IPS DF 4.7 (cell line): ENCODE measurements around the gene PRDM16.

Source experiments
- DNase-seq: peaks from one replicate; pipeline ENCODE4 v3.0.0-alpha.2; 2013; ENCODE audit warnings: low spot score; ENCODE audit errors: extremely low read depth

PRDM16 gene

DNA sequence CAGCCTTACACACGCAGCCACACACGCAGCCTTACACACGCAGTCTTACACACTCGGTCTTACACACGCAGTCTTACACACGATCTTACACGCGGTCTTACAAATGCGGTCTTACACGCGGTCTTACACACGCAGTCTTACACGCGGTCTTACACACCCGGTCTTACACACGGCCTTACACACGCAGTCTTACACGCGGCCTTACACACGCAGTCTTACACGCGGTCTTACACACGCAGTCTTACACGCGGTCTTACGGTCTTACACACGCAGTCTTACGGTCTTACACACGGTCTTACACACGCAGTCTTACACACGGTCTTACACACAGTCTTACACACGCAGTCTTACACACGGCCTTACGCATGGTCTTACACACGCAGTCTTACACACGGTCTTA, 111.9 kb downstream of the PRDM16 start:
- DNase-seq: no peak

DNA sequence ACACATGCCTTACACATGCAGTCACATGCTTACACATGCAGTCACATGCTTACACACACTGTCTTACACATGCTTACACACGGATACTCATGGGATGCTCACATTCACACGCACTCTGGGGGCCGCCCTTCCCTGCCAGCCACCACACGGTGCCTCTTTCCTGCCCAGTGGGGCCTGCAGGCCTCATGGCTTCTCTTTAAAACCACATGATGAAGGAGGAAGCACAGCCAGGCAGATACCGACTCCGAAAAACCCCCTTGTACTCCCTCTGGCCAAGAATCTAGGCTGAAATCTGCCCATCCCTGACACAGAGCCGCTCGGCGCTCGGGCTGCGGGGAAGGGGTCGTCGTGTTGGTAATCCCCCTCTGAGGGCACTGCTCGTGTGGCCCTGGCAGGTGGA, 113.0 kb downstream of the PRDM16 start:
- no peak for DNase-seq

DNA sequence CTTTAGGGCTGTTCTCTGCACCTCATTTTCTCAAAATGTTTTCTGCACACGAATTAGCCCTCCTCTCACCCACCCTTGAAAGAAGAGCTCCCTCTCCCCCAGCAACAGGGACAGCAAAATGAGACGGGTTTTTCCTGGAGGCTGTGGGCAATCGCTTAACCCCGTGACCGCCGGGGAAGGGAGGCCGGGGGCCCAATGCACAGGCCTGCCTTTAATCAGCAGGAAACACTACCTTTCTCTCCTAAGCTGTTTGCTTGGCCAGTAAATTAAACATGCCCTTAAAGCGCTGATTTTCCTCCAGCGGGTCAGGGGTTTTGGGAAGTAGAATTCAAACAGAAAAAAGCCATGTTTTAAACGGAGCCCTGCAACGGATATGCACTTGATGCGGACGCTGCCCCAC, 114.4 kb downstream of the PRDM16 start:
- DNase-seq: no peak

DNA sequence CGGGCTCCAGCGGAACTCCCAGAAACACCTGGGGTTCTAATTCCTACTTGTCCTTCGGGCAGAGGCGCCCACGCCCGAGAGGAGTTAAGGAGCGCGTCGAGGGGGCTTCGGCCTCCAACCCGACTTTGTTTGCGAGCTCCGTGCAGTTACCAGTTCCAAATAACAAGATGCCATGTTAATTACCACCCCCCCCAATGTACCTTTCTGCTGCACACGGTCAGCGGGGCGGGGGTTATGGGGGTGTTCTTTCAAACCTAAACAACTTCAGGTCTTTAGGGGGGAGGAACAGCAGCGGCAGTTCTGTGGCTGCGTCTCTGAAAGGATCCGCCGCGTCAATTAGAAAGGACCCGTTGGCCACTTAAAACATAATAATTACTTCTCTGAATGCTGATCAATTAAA, 114.8 kb downstream of the PRDM16 start:
- no peak for DNase-seq

DNA sequence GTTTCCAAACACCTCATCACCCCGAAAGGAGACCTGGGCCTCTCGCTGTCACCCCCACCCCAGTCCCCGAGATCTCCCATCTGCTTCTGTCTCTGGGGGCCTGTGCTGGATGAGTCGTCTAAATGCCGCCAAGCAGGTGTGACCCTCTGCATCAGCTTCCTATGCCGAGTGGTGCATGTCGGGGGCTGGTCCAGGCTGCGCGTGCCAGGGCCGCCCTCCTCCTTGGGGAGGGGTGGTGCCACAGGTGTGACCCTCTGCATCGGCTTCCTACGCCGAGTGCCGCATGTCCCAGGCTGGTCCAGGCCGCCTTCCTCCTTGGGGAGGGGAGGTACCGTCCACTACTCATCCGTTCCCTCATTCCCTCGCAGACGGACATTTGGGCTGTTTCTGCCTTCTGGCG, 115.7 kb downstream of the PRDM16 start:
- no peak for DNase-seq

DNA sequence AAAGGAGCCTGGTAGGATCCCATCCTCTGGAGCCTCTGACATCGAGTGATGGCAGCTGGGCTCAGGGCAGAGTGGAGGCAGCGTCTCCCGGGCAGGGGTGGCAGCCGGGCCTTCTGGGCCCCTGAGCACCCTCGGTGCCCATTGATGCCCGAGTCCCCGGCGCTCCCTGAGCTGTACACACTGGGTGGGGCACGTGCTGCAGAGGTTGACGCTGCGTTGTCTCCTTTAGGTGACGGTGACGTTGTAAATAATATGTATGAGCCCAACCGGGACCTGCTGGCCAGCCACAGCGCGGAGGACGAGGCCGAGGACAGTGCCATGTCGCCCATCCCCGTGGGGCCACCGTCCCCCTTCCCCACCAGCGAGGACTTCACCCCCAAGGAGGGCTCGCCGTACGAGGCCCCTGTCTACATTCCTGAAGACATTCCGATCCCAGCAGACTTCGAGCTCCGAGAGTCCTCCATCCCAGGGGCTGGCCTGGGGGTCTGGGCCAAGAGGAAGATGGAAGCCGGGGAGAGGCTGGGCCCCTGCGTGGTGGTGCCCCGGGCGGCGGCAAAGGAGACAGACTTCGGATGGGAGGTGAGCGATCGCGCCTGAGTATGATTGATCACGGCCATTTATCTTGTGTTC, 117.0 kb downstream of the PRDM16 start:
- no peak for DNase-seq

DNA sequence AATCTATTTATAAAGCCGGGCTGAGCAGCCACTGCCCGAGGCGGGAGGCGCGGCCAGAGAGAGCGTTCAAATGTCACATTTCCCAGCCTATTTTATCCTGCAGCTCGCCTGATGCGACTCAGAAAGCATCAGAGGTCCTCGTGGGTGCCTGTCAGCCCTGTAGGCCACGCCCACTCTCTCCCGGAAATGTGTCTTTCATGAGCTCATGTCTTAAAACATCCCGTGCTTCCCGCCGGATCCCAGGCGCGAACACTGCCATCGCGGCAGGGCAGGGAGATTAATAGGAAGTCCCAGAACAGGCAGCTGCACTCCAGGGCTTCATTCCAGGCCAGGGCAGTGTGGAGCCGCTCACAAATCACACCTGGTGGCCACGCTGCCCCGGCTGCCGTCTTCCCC, 117.5 kb downstream of the PRDM16 start:
- no peak for DNase-seq

DNA sequence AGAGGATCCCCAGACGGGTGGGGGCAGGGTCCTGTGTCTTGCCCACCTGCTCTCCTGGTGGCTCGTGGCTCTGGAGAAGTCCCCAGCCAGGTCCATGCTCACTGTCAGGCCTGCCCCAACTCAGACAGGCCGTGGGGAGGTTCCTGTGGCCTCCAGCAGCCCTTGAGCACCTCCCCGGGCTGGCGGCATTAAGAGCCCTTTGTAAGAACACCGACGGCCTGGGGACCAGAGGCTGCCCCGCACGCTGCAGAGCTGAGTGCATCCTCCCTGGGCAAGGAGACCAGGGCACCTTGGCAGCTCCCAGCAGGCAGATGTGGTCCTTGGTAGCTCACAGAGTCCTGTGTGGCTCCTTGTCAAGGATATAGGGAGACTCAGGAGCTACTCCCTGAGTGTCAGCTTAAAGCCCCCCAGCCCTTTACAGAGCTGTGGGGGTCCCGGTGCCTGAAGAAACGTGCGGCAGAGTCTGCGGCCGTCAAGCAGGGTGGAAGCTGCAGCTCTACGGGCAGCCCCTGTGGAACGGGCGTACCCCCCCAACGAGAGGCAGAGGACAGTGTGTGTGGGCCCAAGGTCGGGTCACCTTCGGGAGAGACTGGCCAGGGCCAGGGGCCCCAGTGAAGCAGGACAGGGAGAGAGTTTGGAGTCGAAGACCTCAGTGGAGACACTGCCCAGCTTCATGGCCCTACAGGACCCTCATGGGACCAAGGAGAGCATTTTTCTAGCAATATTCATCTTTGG, 118.6 kb downstream of the PRDM16 start:
- DNase-seq: no peak

DNA sequence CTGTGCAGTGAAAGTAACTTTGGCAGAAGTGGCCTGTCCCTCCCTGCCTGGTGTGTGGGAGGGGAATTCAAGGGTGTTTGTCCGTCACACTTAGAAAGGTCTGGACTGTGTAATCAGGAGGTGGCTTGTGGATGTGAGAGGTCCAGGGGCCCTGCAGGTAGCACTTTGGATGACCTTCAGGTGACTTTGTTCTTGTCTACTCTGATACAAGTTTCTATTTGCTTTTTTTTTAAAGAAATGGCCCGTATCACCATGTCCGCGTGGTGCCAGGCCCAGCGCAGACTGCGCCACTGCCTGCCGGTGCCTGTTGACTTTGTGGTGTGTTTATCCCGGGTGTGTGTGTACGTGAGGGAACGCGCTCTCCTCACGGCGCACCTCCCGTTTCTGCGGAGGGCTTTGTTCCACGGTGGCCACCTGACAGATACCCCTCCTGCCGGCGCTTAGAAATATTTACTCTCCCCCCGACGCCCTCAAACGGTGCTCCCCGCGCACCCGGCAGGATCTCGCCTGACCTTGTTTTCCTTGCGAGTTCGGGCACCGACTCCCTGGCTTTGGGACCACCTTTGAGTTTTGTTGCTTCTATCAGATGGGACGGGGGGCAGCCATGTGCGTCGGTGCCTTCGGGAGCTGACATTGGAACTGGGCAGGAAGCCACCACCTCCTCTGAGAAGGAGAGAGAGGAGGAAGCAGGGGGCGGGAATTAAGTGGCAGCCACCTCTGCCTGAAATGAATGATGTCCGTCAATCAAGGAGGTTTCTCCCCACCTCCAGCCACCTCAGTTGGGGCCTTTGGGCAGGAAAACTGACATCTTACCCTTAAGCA, 119.4 kb downstream of the PRDM16 start:
- no peak for DNase-seq

DNA sequence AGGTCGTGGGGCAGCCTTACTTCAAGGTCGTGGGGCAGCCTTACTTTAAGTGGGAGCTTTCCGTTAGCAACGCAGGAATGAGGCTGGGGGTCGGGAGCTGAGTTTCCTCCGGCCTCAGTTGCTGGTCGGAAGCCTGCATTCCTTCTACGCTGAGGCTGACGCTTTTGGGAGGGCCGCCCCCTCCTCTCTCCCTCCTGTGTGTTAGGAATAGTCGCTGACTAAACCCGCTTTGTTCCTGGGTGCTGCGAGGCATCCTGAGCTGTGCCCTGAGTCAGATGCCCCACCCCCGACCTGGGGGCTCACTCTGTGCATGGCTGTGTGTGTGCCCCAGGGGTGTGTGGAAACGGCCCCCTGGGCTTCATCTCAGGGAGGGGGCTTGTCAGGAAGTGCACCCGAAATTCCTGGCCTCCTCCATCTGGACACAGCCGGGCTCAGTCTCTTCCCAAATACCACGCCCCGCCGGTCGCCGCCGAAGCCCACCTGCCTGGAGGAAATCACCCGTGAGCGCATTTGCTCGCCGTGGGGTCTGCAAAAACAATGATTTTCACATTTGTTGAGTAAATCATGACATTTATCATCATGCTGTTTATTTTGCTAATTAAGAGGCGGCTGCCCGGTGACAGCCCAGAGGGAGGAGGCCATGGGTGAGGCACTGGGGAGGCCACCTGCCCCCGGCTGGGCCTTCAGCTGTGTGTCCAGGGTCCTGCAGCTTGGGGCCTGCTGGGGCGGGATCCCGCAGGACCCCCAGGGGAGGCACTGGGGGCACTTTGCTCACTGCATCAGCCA, 121.4 kb downstream of the PRDM16 start:
- DNase-seq: no peak

DNA sequence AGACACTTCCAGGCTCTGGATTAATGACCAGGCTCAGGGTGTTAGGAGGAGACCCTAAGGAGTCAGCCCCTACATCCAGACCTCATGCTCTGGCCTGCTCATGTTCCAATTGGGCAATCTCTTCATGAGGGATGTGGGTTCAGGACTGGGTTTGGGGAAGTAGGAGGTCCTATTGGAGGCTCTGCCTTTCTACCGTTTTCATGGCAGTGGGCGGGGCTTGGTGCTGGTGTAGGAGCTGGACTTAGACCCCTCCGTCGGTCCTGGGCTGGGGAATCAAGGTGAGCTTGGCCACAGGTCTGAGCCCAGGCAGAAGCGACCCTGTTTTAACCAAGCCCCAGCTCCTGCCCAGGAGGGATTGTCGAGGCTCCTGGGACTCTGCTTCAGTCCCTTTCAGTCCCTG, 123.4 kb downstream of the PRDM16 start:
- no peak for DNase-seq

DNA sequence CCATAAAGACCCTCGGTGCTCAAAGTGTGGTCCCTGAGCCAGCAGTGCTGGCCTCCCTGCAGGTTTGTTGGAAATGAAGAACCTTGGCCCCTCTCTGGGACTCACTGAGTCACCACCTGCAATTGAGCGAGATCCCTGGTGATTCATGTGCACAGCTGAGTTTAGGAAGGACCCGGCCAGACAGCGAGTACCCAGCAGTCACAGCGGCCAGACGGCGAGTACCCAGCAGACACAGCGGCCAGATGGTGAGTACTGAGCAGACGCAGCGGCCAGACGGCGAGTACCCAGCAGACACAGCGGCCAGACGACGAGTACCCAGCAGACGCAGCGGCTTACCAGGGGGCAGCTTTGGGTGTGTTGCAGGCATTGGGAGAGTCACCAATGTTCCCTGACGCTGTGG, 123.8 kb downstream of the PRDM16 start:
- no peak for DNase-seq

DNA sequence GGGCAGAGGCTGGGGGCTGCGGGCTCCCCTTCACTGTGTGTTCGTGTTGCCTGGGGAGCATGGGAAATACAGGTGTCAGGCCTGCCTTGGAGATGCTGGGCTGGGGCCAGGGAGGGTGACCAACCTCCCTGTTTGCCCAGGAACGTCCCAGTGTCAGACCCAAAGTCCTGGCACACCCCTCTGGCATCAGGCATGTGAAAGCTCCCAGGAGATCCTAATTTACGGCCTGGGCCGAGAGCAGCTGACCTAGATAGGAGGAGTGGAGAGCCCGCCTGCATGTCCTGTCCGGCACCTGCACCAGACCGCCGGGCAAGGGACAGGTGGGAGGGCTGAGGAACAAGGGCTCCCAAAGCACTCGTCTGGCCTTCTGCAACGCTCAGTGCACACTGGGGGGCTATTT, 124.8 kb downstream of the PRDM16 start:
- DNase-seq: no peak

DNA sequence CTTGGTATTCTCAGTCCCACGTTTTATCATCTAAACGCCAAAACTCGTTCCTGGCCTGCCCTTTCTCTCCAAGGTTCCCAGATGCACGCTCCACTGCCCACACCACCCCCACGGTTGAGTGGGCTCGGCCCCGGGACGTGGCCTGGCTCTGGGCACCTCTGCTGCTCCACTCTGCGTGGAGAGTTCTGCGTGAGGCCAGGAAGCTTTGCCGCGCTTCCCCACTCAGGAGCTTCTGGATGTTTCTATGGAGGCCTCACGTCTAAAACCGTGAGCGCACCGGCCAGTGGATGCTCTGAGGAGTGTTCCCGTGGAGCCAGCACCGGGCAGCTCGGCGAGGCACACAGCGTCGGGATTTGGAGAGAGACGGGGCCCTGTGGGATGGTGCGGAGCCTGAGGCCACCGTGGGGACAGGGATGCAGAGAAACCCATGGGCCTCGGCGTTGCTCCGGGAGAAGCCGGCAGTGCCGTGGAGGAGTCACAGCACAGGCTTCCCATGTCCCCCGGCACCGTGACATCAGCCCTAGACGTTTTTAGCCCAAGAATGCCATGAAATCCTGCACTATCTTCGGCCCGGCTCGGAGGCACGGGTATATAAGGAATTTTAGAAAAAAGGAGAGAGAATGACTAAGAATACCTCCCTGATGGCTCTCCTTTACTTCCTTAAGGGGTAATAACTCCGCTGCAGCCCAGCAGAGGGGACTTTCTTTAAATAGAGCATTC, 125.9 kb downstream of the PRDM16 start:
- no peak for DNase-seq

DNA sequence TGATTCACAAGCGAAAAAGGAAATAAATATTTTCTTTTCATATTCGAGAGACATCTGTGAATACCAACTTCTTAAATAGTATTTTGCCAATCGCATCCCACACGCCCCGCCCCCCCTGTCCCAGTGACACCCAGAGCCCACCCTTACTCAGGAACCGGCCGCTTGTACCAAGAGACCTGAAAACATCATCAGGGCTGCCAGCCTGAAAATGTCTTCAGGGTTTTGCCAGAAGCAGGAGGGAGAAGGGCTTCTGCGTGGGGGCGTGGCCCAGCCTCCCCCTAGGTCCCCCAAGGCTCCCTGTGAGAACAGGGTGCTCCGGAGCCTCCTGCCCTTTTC, 126.4 kb downstream of the PRDM16 start:
- no peak for DNase-seq

DNA sequence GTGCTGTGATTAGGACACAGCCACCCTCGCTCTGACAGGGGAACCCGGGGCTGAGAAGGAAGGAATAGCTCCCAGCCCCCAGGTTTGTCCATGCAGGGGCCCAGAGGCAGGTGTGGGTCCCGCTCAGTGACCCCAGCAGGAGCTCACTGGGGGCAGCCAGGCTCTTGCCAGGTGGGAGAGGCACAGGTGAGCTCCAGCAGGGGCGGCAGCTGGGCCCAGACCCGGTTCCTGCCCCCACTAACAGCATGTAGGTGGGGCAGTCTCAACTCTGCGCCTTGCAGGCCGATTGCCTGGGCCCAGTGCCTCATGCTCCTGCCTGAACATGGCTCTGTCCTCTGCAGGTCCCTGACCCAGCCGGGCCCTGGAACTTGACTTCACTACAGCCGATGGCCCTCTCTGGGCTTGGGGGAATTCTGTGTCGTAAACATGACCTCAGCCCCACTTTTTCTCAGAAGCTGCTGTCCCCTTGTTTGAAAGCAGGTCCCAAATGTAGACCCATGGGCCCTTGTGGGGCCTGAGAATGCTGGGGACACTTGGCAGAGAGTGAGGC, 127.0 kb downstream of the PRDM16 start:
- DNase-seq: no peak

DNA sequence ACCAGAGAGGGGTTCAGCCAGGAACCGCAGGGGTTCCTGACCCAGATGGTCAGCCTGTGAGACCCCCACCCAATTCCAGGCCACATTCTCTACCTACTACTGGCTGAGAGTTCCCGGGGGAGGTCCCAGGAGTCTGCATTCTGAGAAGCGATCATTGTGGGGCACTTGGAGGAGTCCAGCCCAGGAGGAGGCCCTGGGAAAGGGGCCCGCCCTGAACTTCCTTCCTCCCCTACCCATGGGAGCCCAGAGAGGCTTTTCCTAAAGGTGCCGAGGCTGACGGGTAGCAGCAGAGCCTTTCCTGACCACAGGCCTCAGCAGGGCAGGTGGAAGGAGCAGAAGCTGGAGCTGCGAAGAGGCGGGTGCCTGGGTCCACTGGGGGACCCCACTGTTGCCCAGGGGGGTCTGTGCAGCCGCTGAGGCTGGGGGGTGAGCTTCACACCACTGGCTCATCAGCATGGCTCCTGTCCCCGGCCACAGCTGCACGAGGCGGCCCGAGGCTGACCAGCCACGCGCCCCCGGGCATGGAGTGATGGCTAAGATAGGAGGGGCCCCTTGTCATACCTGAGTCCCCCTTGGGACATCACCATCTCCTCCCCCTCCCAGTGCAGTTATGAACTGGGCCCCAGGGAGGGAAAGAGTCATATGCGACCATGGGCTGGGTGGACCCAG, 127.7 kb downstream of the PRDM16 start:
- DNase-seq: no peak

DNA sequence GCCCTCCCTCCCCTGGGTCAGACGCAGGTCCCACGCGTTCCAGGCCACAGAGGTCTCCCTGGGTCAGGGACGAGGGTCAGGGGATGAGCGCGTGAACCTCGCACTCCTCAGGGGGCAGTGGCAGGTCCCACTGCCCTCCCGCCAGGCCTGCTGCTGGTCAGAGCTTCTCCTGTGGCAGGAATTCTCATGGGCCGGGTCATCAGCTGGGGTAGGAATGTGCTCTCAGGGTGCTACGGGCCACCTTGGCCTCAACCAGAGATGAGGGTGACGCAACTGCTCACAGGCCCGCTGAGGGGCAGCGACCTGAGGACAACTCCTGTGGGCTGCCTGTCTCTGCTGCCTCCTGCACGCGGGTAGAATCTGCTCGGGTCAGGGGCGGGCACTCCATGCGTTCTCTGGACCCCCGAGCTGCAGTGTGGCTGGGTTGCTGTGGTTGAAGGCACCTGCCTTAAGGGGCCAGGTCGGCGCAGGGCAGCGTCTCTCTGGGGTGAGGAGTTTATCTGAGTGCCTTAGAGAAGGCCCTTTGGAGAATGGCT, 128.8 kb downstream of the PRDM16 start:
- no peak for DNase-seq

DNA sequence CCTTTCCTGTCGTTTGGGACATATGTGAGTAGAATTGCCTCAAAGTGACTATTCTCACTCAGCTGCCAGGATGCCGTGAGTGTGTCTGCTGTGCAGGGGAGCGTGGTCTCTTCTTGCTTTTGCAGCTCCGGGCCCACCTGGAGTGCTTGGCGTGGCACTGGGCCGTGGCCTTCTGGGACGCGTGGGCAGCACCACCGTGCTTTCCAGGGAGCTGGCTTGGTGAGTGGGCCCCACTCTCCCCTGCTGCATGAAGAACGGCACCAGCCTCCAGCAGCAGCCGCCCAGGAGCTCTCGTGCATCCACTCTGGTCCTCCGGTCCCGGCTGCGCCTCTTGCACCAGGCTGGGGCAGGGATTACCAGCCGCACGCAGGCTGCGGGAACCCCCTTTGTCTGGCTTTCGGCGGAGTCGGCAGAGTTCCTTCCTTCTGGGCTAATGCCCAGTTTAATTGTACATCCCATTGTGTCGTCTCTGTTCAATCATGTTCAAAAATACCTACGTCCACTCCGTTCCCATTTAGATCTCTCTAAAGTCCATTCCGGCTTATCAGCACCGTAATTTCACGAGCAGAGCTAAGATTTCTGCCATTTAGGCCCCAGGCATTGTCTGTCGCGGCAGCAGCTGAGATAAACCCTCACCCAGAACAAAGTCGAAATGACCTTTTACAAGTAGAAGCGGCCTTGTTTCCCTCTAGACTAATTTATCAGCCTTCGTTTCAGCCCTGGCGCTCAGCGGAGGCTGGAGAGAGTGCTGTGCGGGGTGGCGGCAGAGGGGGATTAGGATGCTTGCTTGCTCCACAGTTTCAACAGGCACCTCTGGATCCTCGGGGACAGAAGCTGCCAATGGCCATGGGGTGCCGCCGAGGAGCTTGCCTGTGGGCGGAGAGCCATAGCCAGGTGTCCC, 129.6 kb downstream of the PRDM16 start:
- DNase-seq: no peak
